Fibroblast of mammary gland (primary cell): Measurements from ENCODE around the gene RGS7BP.

Source experiments
- DNase-seq: peaks from one replicate; pipeline ENCODE4 v3.0.0-alpha.2; 2010; ENCODE audit warnings: low read depth
- H3K4me3 ChIP-seq: 2 replicates; pipeline ENCODE4 v1.5.1; 2011; ENCODE audit warnings: low read depth, mild to moderate bottlenecking, low read length, moderate library complexity; ENCODE audit not compliant: control insufficient read depth
- CTCF ChIP-seq: conservative IDR thresholded peaks from 2 replicates; pipeline ENCODE4 v1.5.1; 2011; ENCODE audit warnings: low read depth, low read length, inconsistent platforms; ENCODE audit not compliant: control insufficient read depth, insufficient read depth

The RGS7BP gene

GRCh38 chr5:64489857-64490256 is 16.0 kb upstream of the RGS7BP start:
- no peak for DNase-seq
- no peak for TF ChIP-seq CTCF
- no peak overlapping the region for H3K4me3 ChIP-seq

GRCh38 chr5:64497386-64497785 is 8.4 kb upstream of the RGS7BP start:
- TF ChIP-seq CTCF, result no peak
- DNase-seq, result peak; percentile 6
- no peak overlapping the region for H3K4me3 ChIP-seq

- TF ChIP-seq CTCF, result no peak
- H3K4me3 ChIP-seq, result no peak overlapping the region
- DNase-seq, result no peak
Observed at GRCh38 chr5:64502196-64502595, 3.6 kb upstream of the RGS7BP start.

GRCh38 chr5:64506567-64507263 is 900 bp downstream of the RGS7BP start:
- H3K4me3 ChIP-seq, result peak overlapping the region; percentile 13
- no peak for TF ChIP-seq CTCF
- peak; percentile 20 for DNase-seq

- no peak for DNase-seq
- no peak for TF ChIP-seq CTCF
- H3K4me3 ChIP-seq, result no peak overlapping the region
Observed at GRCh38 chr5:64507264-64507605, 1.4 kb downstream of the RGS7BP start.

- TF ChIP-seq CTCF, result no peak
- DNase-seq, result no peak
- no peak overlapping the region for H3K4me3 ChIP-seq
Observed at GRCh38 chr5:64509828-64510227, 4.0 kb downstream of the RGS7BP start.

GRCh38 chr5:64513492-64513891 is 7.7 kb downstream of the RGS7BP start:
- H3K4me3 ChIP-seq, result no peak overlapping the region
- TF ChIP-seq CTCF, result no peak
- DNase-seq, result no peak
